H1 (cell line): ENCODE measurements around the gene DLAT. TPM values are rescaled to one million over a fixed set of nuclear protein-coding genes. Genes with fewer than 3 reads are reported as not detected.

Experiments used
- CTCF ChIA-PET: fragments of 300-600 bp; sonication (Branson Sonifier 250); formaldehyde crosslinking; loops from one replicate; lab custom pipeline; 2021; ENCODE audit not compliant: partially characterized antibody; lab: Charles Lee
- POLR2A ChIA-PET: fragments of 300-600 bp; sonication (Branson Sonifier 250); formaldehyde crosslinking; loops from one replicate; lab custom pipeline; 2021; ENCODE audit warnings: inconsistent platforms; ENCODE audit not compliant: partially characterized antibody; lab: Charles Lee
- DNase-seq, 2 experiments: peaks; one replicate each; pipeline versions ENCODE4 v3.0.0 to v3.0.0-alpha.2; 2010 to 2022; ENCODE audit warnings: low spot score in 2 of 2, low read depth in 1 of 2, mixed read lengths in 1 of 2
- FAIRE-seq: peaks from 2 replicates; lab custom pipeline; 2011; peaks lifted over from hg19 to GRCh38; lab: Jason Lieb, UNC
- H2AFZ ChIP-seq: 2 replicates; pipeline ENCODE4 v1.8.1; 2012; ENCODE audit warnings: low read length, inconsistent platforms
- H2AK5ac ChIP-seq: 2 replicates; pipeline ENCODE4 v1.6.1; 2013; ENCODE audit warnings: low read depth, low read length
- H2BK120ac ChIP-seq: replicated peaks from 2 replicates; pipeline ENCODE3; 2013; ENCODE audit warnings: low read depth, low read length, inconsistent platforms
- H2BK12ac ChIP-seq: 2 replicates; pipeline ENCODE4 v1.6.1; 2013; ENCODE audit warnings: low read depth, low read length
- H2BK15ac ChIP-seq: 2 replicates; pipeline ENCODE4 v1.6.1; 2013; ENCODE audit warnings: low read length
- H2BK20ac ChIP-seq: 2 replicates; pipeline ENCODE4 v1.6.1; 2013; ENCODE audit warnings: low read length
- H2BK5ac ChIP-seq: 2 replicates; pipeline ENCODE4 v1.6.1; 2013; ENCODE audit warnings: low read depth, low read length
- H3K14ac ChIP-seq: 2 replicates; pipeline ENCODE4 v1.6.1; 2013; ENCODE audit warnings: inconsistent platforms; ENCODE audit not compliant: insufficient read length
- H3K18ac ChIP-seq: 2 replicates; pipeline ENCODE4 v1.6.1; 2013; ENCODE audit warnings: low read length; ENCODE audit errors: extremely low read depth
- H3K23ac ChIP-seq: 2 replicates; pipeline ENCODE4 v1.6.1; 2013; ENCODE audit warnings: inconsistent platforms; ENCODE audit not compliant: insufficient read length
- H3K23me2 ChIP-seq: 2 replicates; pipeline ENCODE4 v1.6.1; 2013; ENCODE audit warnings: low read depth, low read length
- H3K27ac ChIP-seq: 2 replicates; pipeline ENCODE4 v1.6.1; 2011; ENCODE audit warnings: low read depth, low read length, inconsistent platforms
- H3K27me3 ChIP-seq, 4 experiments: replicated peaks in 1 of 4; 1 replicate in 1 of 4; 2 replicates in 3 of 4; pipeline versions ENCODE4 v1.6.1 to v1.8.1; 2011 to 2013; ENCODE audit warnings: low read length in 3 of 4, mild to moderate bottlenecking in 3 of 4, inconsistent platforms in 2 of 4, mixed read lengths in 2 of 4, moderate library complexity in 1 of 4; ENCODE audit not compliant: control insufficient read depth in 3 of 4, insufficient read depth in 3 of 4; ENCODE audit errors: extremely low read depth in 1 of 4
- H3K36me3 ChIP-seq, 4 experiments: 2 replicates each; pipeline versions ENCODE4 v1.6.1 to v1.8.1; 2011 to 2013; ENCODE audit warnings: mild to moderate bottlenecking in 4 of 4, low read length in 3 of 4, moderate library complexity in 2 of 4, control low read depth in 1 of 4, inconsistent platforms in 1 of 4; ENCODE audit not compliant: insufficient read depth in 4 of 4, control insufficient read depth in 2 of 4
- H3K4ac ChIP-seq: replicated peaks from 2 replicates; pipeline ENCODE3; 2013; ENCODE audit warnings: low read length, low read depth, mixed read lengths, inconsistent platforms; ENCODE audit not compliant: insufficient read length
- H3K4me1 ChIP-seq, 4 experiments: replicated peaks in 1 of 4; 1 replicate in 1 of 4; 2 replicates in 3 of 4; pipeline versions ENCODE4 v1.6.1 to v1.8.1; 2011 to 2013; ENCODE audit warnings: low read length in 3 of 4, inconsistent platforms in 2 of 4, mixed read lengths in 1 of 4; ENCODE audit not compliant: insufficient read depth in 4 of 4, control insufficient read depth in 3 of 4
- H3K4me2 ChIP-seq, 2 experiments: 2 replicates each; pipeline versions ENCODE4 v1.6.1 to v1.8.1; 2011 to 2013; ENCODE audit warnings: low read depth in 2 of 2, low read length in 2 of 2, control low read depth in 1 of 2, inconsistent platforms in 1 of 2, mild to moderate bottlenecking in 1 of 2; ENCODE audit not compliant: insufficient read depth in 1 of 2
- H3K4me3 ChIP-seq, 4 experiments: fragments of 200-600, 300-600 bp in 1 of 4; sonication (generic), shearing (Covaris generic), sonication (Bioruptor Twin) in 1 of 4; 2 replicates each; pipeline versions ENCODE4 v1.5.1 to v1.8.1; 2011 to 2016; ENCODE audit warnings: low read length in 4 of 4, low read depth in 3 of 4, control low read depth in 2 of 4, inconsistent platforms in 2 of 4, mild to moderate bottlenecking in 2 of 4, mixed read lengths in 1 of 4, moderate library complexity in 1 of 4; ENCODE audit not compliant: insufficient read depth in 2 of 4; ENCODE audit errors: extremely low read depth in 1 of 4
- H3K56ac ChIP-seq: replicated peaks from 2 replicates; pipeline ENCODE3; 2013; ENCODE audit warnings: low read depth, mild to moderate bottlenecking, mixed read lengths, low read length, inconsistent platforms; ENCODE audit not compliant: insufficient read length
- H3K79me1 ChIP-seq: 2 replicates; pipeline ENCODE4 v1.6.1; 2013; ENCODE audit warnings: low read depth, low read length, control low read depth
- H3K79me2 ChIP-seq, 2 experiments: 2 replicates each; pipeline versions ENCODE4 v1.6.1 to v1.8.1; 2012 to 2013; ENCODE audit warnings: low read length in 2 of 2, mild to moderate bottlenecking in 2 of 2, inconsistent platforms in 1 of 2; ENCODE audit not compliant: insufficient read depth in 2 of 2, control insufficient read depth in 1 of 2
- H3K9ac ChIP-seq, 4 experiments: replicated peaks in 1 of 4; 1 replicate in 1 of 4; 2 replicates in 3 of 4; pipeline versions ENCODE4 v1.6.1 to v1.8.1; 2011 to 2013; ENCODE audit warnings: low read depth in 3 of 4, low read length in 3 of 4, control low read depth in 2 of 4, mild to moderate bottlenecking in 2 of 4, moderate library complexity in 2 of 4, inconsistent platforms in 1 of 4; ENCODE audit errors: extremely low read depth in 1 of 4
- H3K9me3 ChIP-seq, 2 experiments: 2 replicates each; pipeline versions ENCODE4 v1.6.1 to v1.8.1; 2012 to 2013; ENCODE audit warnings: mild to moderate bottlenecking in 2 of 2, moderate library complexity in 2 of 2, control low read depth in 1 of 2, inconsistent platforms in 1 of 2, low read depth in 1 of 2, low read length in 1 of 2, mixed read lengths in 1 of 2; ENCODE audit not compliant: insufficient read depth in 2 of 2
- H4K20me1 ChIP-seq, 2 experiments: replicated peaks in 1 of 2; 2 replicates each; pipeline versions ENCODE3 to v1.8.1; 2011 to 2013; ENCODE audit warnings: inconsistent platforms in 2 of 2, low read length in 2 of 2, mild to moderate bottlenecking in 1 of 2; ENCODE audit not compliant: insufficient read depth in 2 of 2, control insufficient read depth in 1 of 2
- H4K5ac ChIP-seq: 2 replicates; pipeline ENCODE4 v1.6.1; 2013; ENCODE audit warnings: low read length, low read depth, mixed read lengths, inconsistent platforms; ENCODE audit not compliant: insufficient read length
- H4K8ac ChIP-seq: 2 replicates; pipeline ENCODE4 v1.8.0; 2013; ENCODE audit warnings: mild to moderate bottlenecking, moderate library complexity, low read length, inconsistent platforms; ENCODE audit not compliant: insufficient read depth; ENCODE audit errors: extremely low read depth
- H4K91ac ChIP-seq: replicated peaks from 2 replicates; pipeline ENCODE3; 2013; ENCODE audit warnings: low read length, mixed read lengths, inconsistent platforms; ENCODE audit not compliant: insufficient read length
- POLR2AphosphoS5 ChIP-seq: IDR thresholded peaks from 2 replicates; pipeline ENCODE4 v1.6.1; 2011; ENCODE audit warnings: low read depth, low read length
- SIRT6 ChIP-seq: IDR thresholded peaks from one replicate; pipeline ENCODE4 v1.7.1; 2012; ENCODE audit warnings: low read length, inconsistent platforms
- TAF7 ChIP-seq: optimal IDR thresholded peaks from 2 replicates; pipeline ENCODE3; 2011; ENCODE audit warnings: low read depth, mild to moderate bottlenecking, inconsistent platforms, low read length, moderate library complexity, borderline replicate concordance
- TCF12 ChIP-seq: IDR thresholded peaks from 2 replicates; pipeline ENCODE4 v1.6.1; 2011; ENCODE audit warnings: low read depth, mild to moderate bottlenecking, low read length
- WGBS, 2 experiments: shearing (Covaris generic) in 1 of 2; methylation state at CpG; one replicate each; pipeline versions ENCODE4 v1.1.6 to v1.1.7; 2013 to 2015; ENCODE audit warnings: low lambda C conversion rate in 2 of 2, mixed read lengths in 2 of 2, inconsistent platforms in 1 of 2, low coverage in 1 of 2, missing lambda C conversion rate in 1 of 2; ENCODE audit not compliant: insufficient replicate concordance in 2 of 2, insufficient coverage in 1 of 2, insufficient read length in 1 of 2; ENCODE audit errors: extremely low coverage in 1 of 2, missing lambda C conversion rate in 1 of 2; 5-methylcytosine and 5-hydroxymethylcytosine counted together
- polyA plus RNA-seq, 7 experiments: library from polyadenylated mRNA; depleted of rRNA in 3 of 7; stranded (reverse) in 5 of 7; unstranded in 2 of 7; fragments of >200 nt in 5 of 7; fragments of 200-250 nt in 2 of 7; gene quantifications; 1 replicate in 5 of 7; 2 replicates in 1 of 7; 4 replicates in 1 of 7; pipeline versions ENCODE4 v1.2.1 to v1.2.3, GENCODE V29; 2011 to 2013; ENCODE audit warnings: missing spikeins in 2 of 7, mixed read lengths in 2 of 7
- total RNA-seq: library from RNA; stranded (reverse); fragmentation: NEBNext Ultra II Directional; extraction: Animal tissue kit (Norgen Biotek cat#: 25700); gene quantifications from 2 replicates; pipeline ENCODE4 v1.2.1, GENCODE V29; 2021

DLAT gene
- total and polyA plus RNA-seq, 2 of the 8 experiments (the other 6 are each of a cell fraction or from before 2014, with no cell fraction given) = 23.1 to 66.2 TPM

- POLR2A ChIA-PET = interaction anchor here (0.7 kb wide), 1 partner anchor 33 kb away, joined by 3 read pairs; the partner anchor contains the start of gene DLAT
- no peaks in the 10 kb centered on the region for H3K9me3 ChIP-seq
- H2BK20ac ChIP-seq = no peak overlapping the region
- no peaks in the 10 kb centered on the region for H3K4me1 ChIP-seq
- TF ChIP-seq TCF12 (no peak), TAF7 (no peak), SIRT6 (no peak), POLR2AphosphoS5 (no peak)
- H3K23me2 ChIP-seq = no peaks in the 10 kb centered on the region
- FAIRE-seq (no peak), DNase-seq (no peak)
- peaks cover 3 to 47% (median 24%) of the 10 kb centered on the region in 4 experiments; a peak in 7 of 8 replicates for H3K36me3 ChIP-seq
- no peaks in the 10 kb centered on the region for H4K20me1 ChIP-seq
- 80% methylated on average over 3 of the region's 3 CpGs; no CpG with 5 or more reads in 1 of the 2 experiments for WGBS, 2 experiments
- H3K27me3 ChIP-seq = no peaks in the 10 kb centered on the region
- no peak overlapping the region for H4K91ac ChIP-seq
- no peak overlapping the region for H3K4me2 ChIP-seq
- CTCF ChIA-PET = interaction anchor here (0.7 to 4.3 kb wide), 4 partner anchors 11 to 114 kb away, joined by 3 to 27 read pairs (median 3); no protein-coding TSS in a partner anchor
- H4K5ac ChIP-seq = no peak overlapping the region
- H3K18ac ChIP-seq = no peak overlapping the region
- no peak overlapping the region for H2AFZ ChIP-seq
- H3K14ac ChIP-seq = no peak overlapping the region
- no peak overlapping the region for H3K27ac ChIP-seq
- H2BK5ac ChIP-seq = no peak overlapping the region
- H2AK5ac ChIP-seq = no peak overlapping the region
- no peak overlapping the region for H2BK120ac ChIP-seq
- H2BK15ac ChIP-seq = no peak overlapping the region
- no peaks in the 10 kb centered on the region for H3K79me2 ChIP-seq
- H3K79me1 ChIP-seq = no peaks in the 10 kb centered on the region
- no peak overlapping the region for H3K4me3 ChIP-seq
- no peak overlapping the region for H4K8ac ChIP-seq
- no peak overlapping the region for H3K4ac ChIP-seq
- no peak overlapping the region for H3K9ac ChIP-seq
- no peak overlapping the region for H3K56ac ChIP-seq
- H3K23ac ChIP-seq = no peak overlapping the region
- H2BK12ac ChIP-seq = no peak overlapping the region
These were observed 32.9 kb upstream of the DLAT start for GRCh38 chr11:111992206-111992855.
